H9 (cell line): ENCODE measurements around the gene KLHDC9. TPM values are rescaled to one million over a fixed set of nuclear protein-coding genes. Genes with fewer than 3 reads are reported as not detected.

Experiments used
- DNase-seq: peaks from one replicate; pipeline ENCODE4 v3.0.0-alpha.2; 2017
- H2AFZ ChIP-seq: one replicate; pipeline ENCODE4 v1.6.1; 2013; ENCODE audit warnings: mild to moderate bottlenecking, low read length, control low read depth, moderate library complexity
- H2AK5ac ChIP-seq: 2 replicates; pipeline ENCODE4 v1.6.1; 2013; ENCODE audit warnings: low read length, control low read depth, mixed read lengths; ENCODE audit not compliant: insufficient read length
- H2BK120ac ChIP-seq: one replicate; pipeline ENCODE4 v1.6.1; 2013; ENCODE audit warnings: low read depth, mild to moderate bottlenecking, low read length, control low read depth, inconsistent platforms; ENCODE audit not compliant: poor library complexity, severe bottlenecking
- H2BK12ac ChIP-seq: 2 replicates; pipeline ENCODE4 v1.6.1; 2013; ENCODE audit warnings: low read length, control low read depth, mixed read lengths, low read depth; ENCODE audit not compliant: insufficient read length
- H2BK15ac ChIP-seq: 2 replicates; pipeline ENCODE4 v1.6.1; 2013; ENCODE audit warnings: low read depth, low read length, control low read depth
- H2BK20ac ChIP-seq: one replicate; pipeline ENCODE4 v1.6.1; 2013; ENCODE audit warnings: low read depth, mild to moderate bottlenecking, low read length, control low read depth, inconsistent platforms; ENCODE audit not compliant: poor library complexity, severe bottlenecking
- H2BK5ac ChIP-seq: 2 replicates; pipeline ENCODE4 v1.6.1; 2013; ENCODE audit warnings: low read length, control low read depth, mixed read lengths; ENCODE audit not compliant: insufficient read length
- H3K14ac ChIP-seq: 2 replicates; pipeline ENCODE4 v1.6.1; 2013; ENCODE audit warnings: low read length, control low read depth; ENCODE audit not compliant: insufficient read depth
- H3K18ac ChIP-seq: 2 replicates; pipeline ENCODE4 v1.6.1; 2013; ENCODE audit warnings: low read depth, mild to moderate bottlenecking, mixed read lengths, low read length, control low read depth; ENCODE audit not compliant: insufficient read length
- H3K23ac ChIP-seq: 2 replicates; pipeline ENCODE4 v1.6.1; 2013; ENCODE audit warnings: low read length, control low read depth, mixed read lengths, low read depth; ENCODE audit not compliant: insufficient read length
- H3K23me2 ChIP-seq: 2 replicates; pipeline ENCODE4 v1.6.1; 2013; ENCODE audit warnings: low read depth, mild to moderate bottlenecking, mixed read lengths, low read length, control low read depth; ENCODE audit not compliant: insufficient read length, poor library complexity, severe bottlenecking
- H3K27ac ChIP-seq: 2 replicates; pipeline ENCODE4 v1.5.1; 2013; ENCODE audit warnings: low read length, control low read depth, mixed read lengths, low read depth; ENCODE audit not compliant: insufficient read length
- H3K27me3 ChIP-seq: 2 replicates; pipeline ENCODE4 v1.6.1; 2013; ENCODE audit warnings: low read length, control low read depth, inconsistent platforms; ENCODE audit not compliant: insufficient read depth
- H3K4ac ChIP-seq: 2 replicates; pipeline ENCODE4 v1.6.1; 2013; ENCODE audit warnings: low read depth, mild to moderate bottlenecking, control low read depth, inconsistent platforms, low read length, moderate library complexity
- H3K4me1 ChIP-seq: 2 replicates; pipeline ENCODE4 v1.6.1; 2013; ENCODE audit warnings: low read length, control low read depth, inconsistent platforms; ENCODE audit not compliant: insufficient read depth
- H3K4me2 ChIP-seq: 2 replicates; pipeline ENCODE4 v1.6.1; 2013; ENCODE audit warnings: low read length, control low read depth, mixed read lengths; ENCODE audit not compliant: insufficient read length, insufficient read depth
- H3K56ac ChIP-seq: 2 replicates; pipeline ENCODE4 v1.6.1; 2013; ENCODE audit warnings: low read depth, mild to moderate bottlenecking, mixed read lengths, low read length, control low read depth; ENCODE audit not compliant: insufficient read length
- H3K79me1 ChIP-seq: 2 replicates; pipeline ENCODE4 v1.6.1; 2013; ENCODE audit warnings: low read depth, mild to moderate bottlenecking, moderate library complexity, low read length, control low read depth, inconsistent platforms; ENCODE audit not compliant: insufficient read depth, poor library complexity, severe bottlenecking
- H3K79me2 ChIP-seq: 2 replicates; pipeline ENCODE4 v1.6.1; 2013; ENCODE audit warnings: low read length, control low read depth, inconsistent platforms; ENCODE audit not compliant: insufficient read depth
- H3K9ac ChIP-seq: 2 replicates; pipeline ENCODE4 v1.6.1; 2013; ENCODE audit warnings: low read length, control low read depth, mixed read lengths; ENCODE audit not compliant: insufficient read length; ENCODE audit errors: extremely low read depth
- H3K9me3 ChIP-seq: one replicate; pipeline ENCODE4 v1.6.1; 2013; ENCODE audit warnings: low read depth, low read length, inconsistent platforms; ENCODE audit not compliant: control insufficient read depth
- H3T11ph ChIP-seq: one replicate; pipeline ENCODE4 v1.6.1; 2013; ENCODE audit warnings: mild to moderate bottlenecking, low read length, control low read depth, inconsistent platforms
- H4K20me1 ChIP-seq: one replicate; pipeline ENCODE4 v1.6.1; 2013; ENCODE audit not compliant: control insufficient read depth, insufficient read length, insufficient read depth
- H4K5ac ChIP-seq: 2 replicates; pipeline ENCODE4 v1.6.1; 2013; ENCODE audit warnings: low read depth, mild to moderate bottlenecking, mixed read lengths, low read length, control low read depth; ENCODE audit not compliant: insufficient read length
- H4K8ac ChIP-seq: replicated peaks from 2 replicates; pipeline ENCODE4 v1.6.1; 2013; ENCODE audit warnings: low read length, control low read depth, mixed read lengths, low read depth; ENCODE audit not compliant: insufficient read length
- H4K91ac ChIP-seq: 2 replicates; pipeline ENCODE4 v1.6.1; 2013; ENCODE audit warnings: low read depth, mild to moderate bottlenecking, moderate library complexity, mixed read lengths, low read length, control low read depth; ENCODE audit not compliant: insufficient read length
- H3K27ac Mint-ChIP-seq, 3 experiments: 2 replicates in 2 of 3; 3 replicates in 1 of 3; pipeline ENCODE4 v1.8.0; 2020 to 2021; ENCODE audit warnings: mixed read lengths in 3 of 3, mild to moderate bottlenecking in 1 of 3, moderate library complexity in 1 of 3
- H3K27me3 Mint-ChIP-seq: 2 replicates; pipeline ENCODE4 v1.8.0; 2021; ENCODE audit warnings: low read depth, mild to moderate bottlenecking, moderate library complexity, mixed read lengths
- H3K36me3 Mint-ChIP-seq, 3 experiments: 2 replicates in 2 of 3; 3 replicates in 1 of 3; pipeline ENCODE4 v1.8.0; 2020 to 2021; ENCODE audit warnings: low read depth in 3 of 3, mixed read lengths in 3 of 3; ENCODE audit not compliant: insufficient read depth in 1 of 3
- H3K4me1 Mint-ChIP-seq, 2 experiments: 2 replicates each; pipeline ENCODE4 v1.8.0; 2020; ENCODE audit warnings: mixed read lengths in 2 of 2
- H3K4me3 Mint-ChIP-seq, 2 experiments: 2 replicates in 1 of 2; 3 replicates in 1 of 2; pipeline ENCODE4 v1.8.0; 2020 to 2021; ENCODE audit warnings: mild to moderate bottlenecking in 2 of 2, mixed read lengths in 2 of 2, moderate library complexity in 1 of 2
- H3K9me3 Mint-ChIP-seq, 2 experiments: 2 replicates in 1 of 2; 3 replicates in 1 of 2; pipeline ENCODE4 v1.8.0; 2020; ENCODE audit warnings: mild to moderate bottlenecking in 2 of 2, mixed read lengths in 2 of 2, moderate library complexity in 1 of 2
- CTCF ChIP-seq: fragments of 200-600 bp; sonication (generic); conservative IDR thresholded peaks from 3 replicates; pipeline ENCODE4 v1.8.0; 2021; ENCODE audit warnings: antibody characterized with exemption, mild to moderate bottlenecking
- WGBS: extraction: QIAGEN DNeasy Blood & Tissue Kit; methylation state at CpG from one replicate; pipeline ENCODE4 v1.1.7; 2013; ENCODE audit warnings: missing lambda C conversion rate, low lambda C conversion rate, mixed read lengths; ENCODE audit not compliant: insufficient read length; ENCODE audit errors: extremely low coverage; 5-methylcytosine and 5-hydroxymethylcytosine counted together
- total RNA-seq: library from RNA; stranded (reverse); gene quantifications from 2 replicates; pipeline ENCODE4 v1.2.1, GENCODE V29; 2021

KLHDC9 gene
- total RNA-seq, 1 experiment from 2014 or later, result 6.6 TPM

DNA sequence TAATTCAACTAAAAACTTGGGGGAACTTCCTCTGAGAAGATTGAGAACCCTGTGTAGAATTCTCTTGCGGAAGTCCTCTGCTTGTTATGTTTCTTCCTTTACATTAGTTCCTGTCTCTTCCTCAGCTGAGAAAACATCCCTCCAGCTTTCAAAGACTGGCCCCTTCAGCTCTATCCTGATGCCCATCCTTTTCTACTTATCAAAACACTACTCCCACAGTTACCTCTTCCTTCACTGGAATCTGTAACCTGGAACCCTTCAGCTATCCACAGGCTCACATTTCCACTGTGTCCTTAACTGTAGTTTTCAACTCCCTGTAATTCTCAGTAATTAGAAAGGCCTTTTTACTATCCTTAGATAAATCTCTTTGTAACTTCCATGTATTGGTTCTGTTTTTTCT is 40.3 kb downstream of the KLHDC9 start:
- Histone ChIP-seq H3K79me2 (peaks cover 3% of the 10 kb centered on the region; the same call in 1 of the 2 replicates), H3K4ac (no peak overlapping the region), H3K23ac (no peak overlapping the region), H3K27ac (no peak overlapping the region), H3K23me2 (peaks cover 4% of the 10 kb centered on the region), H4K91ac (no peak overlapping the region), H4K8ac (no peak overlapping the region), H2AK5ac (no peak overlapping the region), H4K20me1 (no peaks in the 10 kb centered on the region), H3K79me1 (peaks cover 4% of the 10 kb centered on the region), H3K18ac (no peak overlapping the region), H3K14ac (no peak overlapping the region), H2BK12ac (no peak overlapping the region), H4K5ac (no peak overlapping the region), H3K4me2 (no peak overlapping the region), H3T11ph (no peak overlapping the region), H3K9me3 (no peaks in the 10 kb centered on the region), H3K27me3 (no peaks in the 10 kb centered on the region), H2BK20ac (no peak overlapping the region), H2AFZ (no peak overlapping the region), H3K4me1 (no peaks in the 10 kb centered on the region), H2BK5ac (no peak overlapping the region), H2BK15ac (no peak overlapping the region), H2BK120ac (no peak overlapping the region), H3K9ac (no peak overlapping the region), H3K56ac (no peak overlapping the region)
- H3K9me3 Mint-ChIP-seq, result no peaks in the 10 kb centered on the region
- no peak overlapping the region for H3K4me3 Mint-ChIP-seq
- no peak overlapping the region; a peak in 1 of 7 replicates for H3K27ac Mint-ChIP-seq
- no CpG with 5 or more reads among the region's 1 CpG for WGBS
- peaks cover 0 to 2% (median 0%) of the 10 kb centered on the region in 3 experiments; a peak in 1 of 7 replicates for H3K36me3 Mint-ChIP-seq
- H3K4me1 Mint-ChIP-seq, result no peaks in the 10 kb centered on the region
- no peak for DNase-seq
- no peaks in the 10 kb centered on the region for H3K27me3 Mint-ChIP-seq
- TF ChIP-seq CTCF, result no peak
